ENCODE measurements around the gene FGD4.

The FGD4 gene

DNA sequence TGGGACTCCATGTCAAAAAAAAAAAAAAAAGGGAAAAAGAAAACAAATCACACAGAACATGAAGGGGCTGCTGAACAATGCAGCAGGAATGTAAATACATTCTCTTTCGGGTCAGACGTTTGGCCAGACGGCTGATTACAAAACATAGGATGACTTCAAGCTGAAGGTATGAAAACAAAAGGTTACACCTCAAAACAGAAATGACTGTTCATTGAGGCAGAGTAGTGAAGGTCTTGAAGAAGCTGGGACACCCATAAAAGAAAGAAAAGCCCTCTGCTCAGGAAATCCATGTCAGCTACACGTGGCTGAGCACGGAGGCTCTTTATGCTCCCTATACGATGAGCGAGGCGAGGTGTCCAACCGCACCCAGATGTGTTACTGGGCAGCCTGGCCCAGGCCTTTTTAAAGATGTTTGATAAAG lies 37.7 kb downstream of the FGD4 start:
- peak; percentile 89 for DNase-seq (ENCODE audit: low read depth)
- H3K4me3 ChIP-seq (ENCODE audit: control insufficient read depth, low read depth, low read length): no peak overlapping the region
- TF ChIP-seq, protein P1, sequence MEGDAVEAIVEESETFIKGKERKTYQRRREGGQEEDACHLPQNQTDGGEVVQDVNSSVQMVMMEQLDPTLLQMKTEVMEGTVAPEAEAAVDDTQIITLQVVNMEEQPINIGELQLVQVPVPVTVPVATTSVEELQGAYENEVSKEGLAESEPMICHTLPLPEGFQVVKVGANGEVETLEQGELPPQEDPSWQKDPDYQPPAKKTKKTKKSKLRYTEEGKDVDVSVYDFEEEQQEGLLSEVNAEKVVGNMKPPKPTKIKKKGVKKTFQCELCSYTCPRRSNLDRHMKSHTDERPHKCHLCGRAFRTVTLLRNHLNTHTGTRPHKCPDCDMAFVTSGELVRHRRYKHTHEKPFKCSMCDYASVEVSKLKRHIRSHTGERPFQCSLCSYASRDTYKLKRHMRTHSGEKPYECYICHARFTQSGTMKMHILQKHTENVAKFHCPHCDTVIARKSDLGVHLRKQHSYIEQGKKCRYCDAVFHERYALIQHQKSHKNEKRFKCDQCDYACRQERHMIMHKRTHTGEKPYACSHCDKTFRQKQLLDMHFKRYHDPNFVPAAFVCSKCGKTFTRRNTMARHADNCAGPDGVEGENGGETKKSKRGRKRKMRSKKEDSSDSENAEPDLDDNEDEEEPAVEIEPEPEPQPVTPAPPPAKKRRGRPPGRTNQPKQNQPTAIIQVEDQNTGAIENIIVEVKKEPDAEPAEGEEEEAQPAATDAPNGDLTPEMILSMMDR (conservative IDR thresholded peaks at IDR 0.05; ENCODE audit: control insufficient read depth, insufficient read depth, low read depth, low read length): no peak

GRCh38 chr12:32440120-32440865 lies 40.9 kb downstream of the FGD4 start:
- DNase-seq (ENCODE audit: low read depth): no peak
- no peak overlapping the region for H3K4me3 ChIP-seq (ENCODE audit: control insufficient read depth, low read depth, low read length)
- TF ChIP-seq, protein P1 (conservative IDR thresholded peaks at IDR 0.05; ENCODE audit: control insufficient read depth, insufficient read depth, low read depth, low read length): no peak

DNA sequence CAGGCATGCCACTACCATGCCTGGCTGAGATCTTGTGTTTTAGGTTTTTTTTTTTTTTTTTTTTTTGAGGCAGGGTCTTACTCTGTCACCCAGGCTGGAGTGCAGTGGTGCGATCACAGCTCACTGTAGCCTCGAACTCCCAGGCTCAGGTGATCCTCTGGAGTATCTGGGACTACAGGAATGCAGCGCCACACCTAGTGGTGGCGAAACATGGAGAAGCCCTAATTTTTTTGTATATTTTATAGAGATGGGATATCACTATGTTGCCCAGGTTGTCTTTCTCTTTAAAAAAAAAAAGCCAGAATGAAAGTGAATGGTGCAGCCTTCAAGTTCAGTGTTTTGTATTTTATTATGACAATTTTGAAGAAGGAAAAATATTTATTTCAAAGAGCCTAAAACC lies 44.1 kb downstream of the FGD4 start:
- no peak overlapping the region for H3K4me3 ChIP-seq (ENCODE audit: control insufficient read depth, low read depth, low read length)
- DNase-seq (ENCODE audit: low read depth): no peak
- TF ChIP-seq, protein P1 (conservative IDR thresholded peaks at IDR 0.05; ENCODE audit: control insufficient read depth, insufficient read depth, low read depth, low read length): no peak

DNA sequence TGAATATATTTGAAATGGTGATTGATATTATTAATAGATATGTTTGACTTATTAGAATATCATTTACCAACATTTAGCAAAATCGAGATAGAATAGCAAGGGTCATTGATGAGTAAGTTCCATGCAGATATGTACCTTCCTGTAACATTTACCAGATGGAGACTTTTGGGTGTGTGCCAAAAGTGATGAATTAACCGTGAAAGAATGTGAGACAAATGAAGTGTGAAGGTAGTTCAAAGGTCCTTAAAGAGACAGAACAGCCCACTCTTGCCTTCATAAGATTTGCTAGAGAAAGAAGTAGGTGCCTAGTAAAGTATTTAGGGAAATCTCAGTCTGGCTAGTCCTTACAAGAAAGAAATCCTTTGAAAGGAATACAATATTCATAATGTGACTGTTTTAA lies 45.5 kb downstream of the FGD4 start:
- no peak overlapping the region for H3K4me3 ChIP-seq (ENCODE audit: control insufficient read depth, low read depth, low read length)
- TF ChIP-seq, protein P1 (conservative IDR thresholded peaks at IDR 0.05; ENCODE audit: control insufficient read depth, insufficient read depth, low read depth, low read length): no peak
- DNase-seq (ENCODE audit: low read depth): peak; percentile 85

DNA sequence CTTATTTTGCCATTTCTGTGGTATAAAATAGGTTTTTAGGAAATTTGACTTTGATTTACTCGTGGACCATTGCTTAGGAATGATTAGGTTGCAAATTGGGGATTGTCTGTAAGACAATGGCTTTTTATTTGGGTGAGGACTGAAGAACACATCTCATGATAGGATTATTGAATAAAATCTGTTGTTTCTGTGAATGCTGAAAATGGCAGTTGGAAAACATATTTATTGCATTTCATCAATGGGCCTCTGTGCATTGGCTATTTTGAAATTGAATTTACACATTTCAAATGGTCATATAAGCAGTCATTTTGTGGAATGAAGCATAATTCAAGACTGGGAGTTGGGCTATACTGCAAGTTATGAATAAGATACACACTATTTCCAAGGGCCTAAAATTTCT lies 46.0 kb downstream of the FGD4 start:
- H3K4me3 ChIP-seq (ENCODE audit: control insufficient read depth, low read depth, low read length): no peak overlapping the region
- TF ChIP-seq, protein P1 (conservative IDR thresholded peaks at IDR 0.05; ENCODE audit: control insufficient read depth, insufficient read depth, low read depth, low read length): no peak
- DNase-seq (ENCODE audit: low read depth): no peak

DNA sequence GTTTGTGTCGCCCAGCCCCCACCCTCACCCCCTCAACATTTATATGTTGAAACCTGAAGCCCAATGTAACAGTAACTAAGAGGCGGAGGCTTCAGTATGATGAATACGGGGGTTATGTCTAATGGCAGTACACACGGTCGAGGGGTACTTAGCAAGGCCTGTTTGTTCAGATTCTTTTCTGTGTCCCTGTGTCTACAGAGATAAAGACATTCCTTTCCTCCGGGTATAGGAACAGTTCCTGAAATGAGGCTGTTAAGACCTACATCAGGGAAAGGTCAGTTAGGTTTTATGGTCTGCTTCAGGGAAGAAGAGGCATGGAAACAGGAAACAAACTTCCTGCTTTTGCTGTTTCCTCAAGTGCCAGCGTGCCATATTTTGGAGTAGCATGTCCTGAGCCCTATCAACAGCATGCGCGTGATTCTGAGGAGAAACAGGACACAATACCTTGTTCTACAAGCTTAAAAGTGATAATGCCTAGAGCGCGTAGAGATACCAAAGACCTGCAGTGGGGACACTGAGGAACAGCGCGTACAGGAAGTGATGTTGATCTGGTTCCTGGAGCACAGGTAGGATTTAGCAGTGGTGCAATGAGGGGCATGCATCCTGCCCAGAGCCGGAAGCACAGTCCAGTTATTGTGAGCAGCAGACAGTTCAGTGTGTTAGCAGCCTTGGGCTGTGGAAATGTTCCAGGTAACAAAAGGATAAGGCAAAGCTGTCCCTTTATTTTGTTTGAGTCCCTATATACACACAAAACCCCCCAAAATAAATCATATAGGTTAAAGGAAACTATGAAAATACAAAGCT lies 47.2 kb downstream of the FGD4 start:
- TF ChIP-seq, protein P1 (conservative IDR thresholded peaks at IDR 0.05; ENCODE audit: control insufficient read depth, insufficient read depth, low read depth, low read length): no peak
- H3K4me3 ChIP-seq (ENCODE audit: control insufficient read depth, low read depth, low read length): no peak overlapping the region
- no peak for DNase-seq (ENCODE audit: low read depth)
